Upper lobe of right lung (tissue), 1 donor: ENCODE measurements around the gene NIPAL3. TPM values are rescaled to one million over a fixed set of nuclear protein-coding genes. Genes with fewer than 3 reads are reported as not detected.
"Not testable (repeated sequence)": the region's sequence is repeated elsewhere in the genome, so short reads cannot be mapped to it uniquely, and the experiment has no call there.

Experiments
- ATAC-seq: fragments of 200-7000 bp; cut with Tn5 transposase; one replicate; pipeline ENCODE4 v1.9.1; 2020; ENCODE audit warnings: mild to moderate bottlenecking, moderate library complexity
- DNase-seq: peaks from one replicate; pipeline ENCODE4 v3.0.0-alpha.2; 2020
- H3K27ac ChIP-seq: fragments of 200-600 bp; one replicate; pipeline ENCODE4 v1.8.0; 2022
- H3K27me3 ChIP-seq: fragments of 200-600 bp; one replicate; pipeline ENCODE4 v1.8.0; 2022; ENCODE audit warnings: mild to moderate bottlenecking
- H3K36me3 ChIP-seq: fragments of 200-600 bp; one replicate; pipeline ENCODE4 v1.8.0; 2022
- H3K4me1 ChIP-seq: fragments of 200-600 bp; one replicate; pipeline ENCODE4 v1.8.0; 2022
- H3K4me3 ChIP-seq: fragments of 200-600 bp; one replicate; pipeline ENCODE4 v1.8.0; 2022; ENCODE audit warnings: mild to moderate bottlenecking
- H3K9me3 ChIP-seq: fragments of 200-600 bp; one replicate; pipeline ENCODE4 v1.8.0; 2022
- CTCF ChIP-seq: fragments of 200-600 bp; IDR thresholded peaks from one replicate; pipeline ENCODE4 v1.8.0; 2022; ENCODE audit warnings: antibody characterized with exemption
- intact Hi-C: fragments of 100-400 bp; cut with DNase I; formaldehyde crosslinking; loops from one replicate; pipeline ENCODE4 v1.11.0; 2022
- total RNA-seq: library from RNA; stranded (reverse); fragmentation: NEBNext Ultra II Directional; extraction: Animal tissue kit (Norgen Biotek cat#: 25700); gene quantifications from one replicate; pipeline ENCODE4 v1.2.1, GENCODE V29; 2021
- donor health status: DM: no; HTN: yes; CAD: no; lungs with severe emphysema.

Gene NIPAL3
- total RNA-seq, 1 donor from 2014 or later, result 37.8 TPM

DNA sequence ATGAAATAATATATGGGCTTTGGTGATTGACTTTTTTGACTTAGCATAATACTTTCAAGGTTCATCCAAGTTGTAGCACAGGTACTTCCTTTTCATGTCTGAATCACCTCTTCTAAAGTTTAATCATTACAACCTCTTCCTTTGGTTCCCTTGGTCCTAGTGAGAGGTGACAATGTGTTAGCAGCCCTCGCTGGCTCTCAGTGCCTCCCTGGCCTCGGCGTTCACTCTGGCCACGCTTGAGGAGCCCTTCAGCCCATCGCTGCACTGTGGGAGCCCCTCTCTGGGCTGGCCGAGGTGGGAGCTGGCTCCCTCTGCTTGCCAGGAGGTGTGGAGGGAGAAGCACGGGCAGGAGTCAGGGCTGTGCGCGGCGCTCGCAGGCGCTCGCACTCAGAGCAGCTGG, 74.1 kb downstream of the NIPAL3 start:
- Histone ChIP-seq H3K36me3 (no peaks in the 10 kb centered on the region), H3K9me3 (no peaks in the 10 kb centered on the region), H3K27ac (no peak overlapping the region), H3K4me3 (no peak overlapping the region), H3K27me3 (no peaks in the 10 kb centered on the region), H3K4me1 (no peaks in the 10 kb centered on the region)
- no peak for DNase-seq
- intact Hi-C loops, result no loop called here
- ATAC-seq, result no peak
- no peak for TF ChIP-seq CTCF

DNA sequence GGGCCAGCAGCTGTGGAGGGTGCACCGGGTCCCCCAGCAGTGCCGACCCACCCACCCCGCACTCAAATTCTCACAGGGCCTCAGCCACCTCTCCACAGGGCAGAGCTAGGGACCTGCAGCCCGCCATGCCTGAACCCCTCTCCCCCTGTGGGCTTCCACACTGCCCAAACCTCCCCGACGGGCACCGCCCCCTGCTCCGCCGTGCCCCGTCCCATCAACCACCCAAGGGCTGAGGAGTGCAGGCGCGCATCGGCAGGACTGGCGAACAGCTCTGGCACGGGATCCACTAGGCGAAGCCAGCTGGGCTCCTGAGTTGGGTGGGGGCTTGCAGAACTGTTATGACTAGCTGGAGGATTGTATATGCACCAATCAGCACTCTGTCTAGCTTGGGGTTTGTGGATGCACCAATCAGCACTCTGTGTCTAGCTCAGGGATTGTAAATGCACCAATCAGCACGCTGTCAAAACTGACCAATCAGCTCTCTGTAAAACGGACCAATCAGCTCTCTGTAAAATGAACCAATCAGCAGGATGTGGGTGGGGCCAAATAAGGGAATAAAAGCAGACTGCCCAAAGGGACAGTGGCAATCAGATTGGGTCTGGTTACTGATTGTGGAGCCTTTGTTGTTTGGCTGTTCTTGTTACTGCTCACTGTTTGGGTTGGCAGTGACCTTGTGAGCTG, 74.6 kb downstream of the NIPAL3 start:
- TF ChIP-seq CTCF, result no peak
- no peaks in the 10 kb centered on the region for H3K36me3 ChIP-seq
- ATAC-seq (peak; percentile 21), DNase-seq (no peak)
- no peak overlapping the region for H3K27ac ChIP-seq
- H3K27me3 ChIP-seq, result no peaks in the 10 kb centered on the region
- H3K4me3 ChIP-seq, result no peak overlapping the region
- intact Hi-C loops, result no loop called here
- H3K4me1 ChIP-seq, result no peaks in the 10 kb centered on the region
- H3K9me3 ChIP-seq, result no peaks in the 10 kb centered on the region

GRCh38 chr1:24491577-24492360, 76.2 kb downstream of the NIPAL3 start:
- H3K4me3 ChIP-seq, result no peak overlapping the region
- H3K9me3 ChIP-seq, result no peaks in the 10 kb centered on the region
- no peak for TF ChIP-seq CTCF
- H3K27me3 ChIP-seq, result no peaks in the 10 kb centered on the region
- no peak for ATAC-seq
- no peak overlapping the region for H3K27ac ChIP-seq
- DNase-seq, result no peak
- no peaks in the 10 kb centered on the region for H3K36me3 ChIP-seq
- H3K4me1 ChIP-seq, result no peaks in the 10 kb centered on the region
- intact Hi-C loops, result no loop called here

DNA sequence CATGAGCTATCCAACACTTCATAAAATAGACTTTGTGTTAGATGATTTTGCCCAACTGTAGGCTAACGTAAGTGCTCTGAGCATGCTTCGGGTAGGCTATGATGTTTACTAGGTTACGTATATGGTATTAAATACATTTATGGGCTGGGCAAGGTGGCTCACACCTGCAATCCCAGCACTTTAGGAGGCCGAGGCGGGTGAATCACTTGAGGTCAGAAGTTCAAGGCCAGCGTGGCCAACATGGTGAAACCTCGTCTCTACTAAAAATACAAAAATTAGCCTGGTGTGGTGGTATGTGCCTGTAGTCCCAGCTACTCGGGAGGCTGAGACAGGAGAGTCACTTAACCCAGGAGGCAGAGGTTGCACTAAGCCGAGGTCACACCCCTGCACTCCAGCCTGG, 77.3 kb downstream of the NIPAL3 start:
- DNase-seq, ATAC-seq, H3K9me3 ChIP-seq, intact Hi-C loops, H3K4me3 ChIP-seq, H3K36me3 ChIP-seq, H3K27ac ChIP-seq, H3K4me1 ChIP-seq, H3K27me3 ChIP-seq: not testable (repeated sequence)

DNA sequence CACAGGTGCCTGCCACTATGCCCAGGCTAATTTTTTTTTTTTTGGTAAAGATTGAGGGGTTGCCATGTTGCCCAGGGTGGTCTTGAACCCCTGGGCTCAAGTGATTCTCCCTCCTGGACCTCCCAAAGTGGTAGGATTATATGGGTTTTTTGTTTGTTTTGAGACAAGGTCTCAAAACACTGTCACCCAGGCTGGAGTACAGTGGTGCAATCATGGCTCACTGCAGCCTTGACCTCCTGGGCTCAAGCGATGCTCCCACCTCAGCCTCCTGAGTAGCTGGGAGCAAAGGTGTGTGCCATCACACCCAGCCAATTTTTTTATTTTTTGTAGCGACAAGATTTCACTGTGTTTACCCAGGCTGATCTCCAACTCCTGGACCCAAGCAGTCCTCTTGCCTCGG, 78.2 kb downstream of the NIPAL3 start:
- intact Hi-C loops, result no loop called here
- no peak for TF ChIP-seq CTCF
- H3K27me3 ChIP-seq, result no peaks in the 10 kb centered on the region
- no peaks in the 10 kb centered on the region for H3K36me3 ChIP-seq
- H3K27ac ChIP-seq, result no peak overlapping the region
- H3K4me1 ChIP-seq, result no peaks in the 10 kb centered on the region
- no peak overlapping the region for H3K4me3 ChIP-seq
- DNase-seq (no peak), ATAC-seq (no peak)
- H3K9me3 ChIP-seq, result no peaks in the 10 kb centered on the region

- Histone ChIP-seq H3K27me3 (no peaks in the 10 kb centered on the region), H3K4me1 (peaks cover 5% of the 10 kb centered on the region), H3K36me3 (no peaks in the 10 kb centered on the region), H3K4me3 (no peak overlapping the region), H3K27ac (no peak overlapping the region), H3K9me3 (no peaks in the 10 kb centered on the region)
- ATAC-seq (no peak), DNase-seq (no peak)
- intact Hi-C loops, result no loop called here
- TF ChIP-seq CTCF, result no peak
Observed at GRCh38 chr1:24498589-24498988, 83.0 kb downstream of the NIPAL3 start.
